GM23338 (cell line): ENCODE data around the gene ST8SIA4. TPM values are rescaled to one million over a fixed set of nuclear protein-coding genes. Genes with fewer than 3 reads are reported as not detected.
A peak's percentile ranks its signal among the peaks of the same experiment; 100 is the strongest.

ENCODE experiments used
- ATAC-seq: fragments of 200-7000 bp; cut with Tn5 transposase; 3 replicates; pipeline ENCODE4 v1.9.1; 2020
- DNase-seq: peaks from one replicate; pipeline ENCODE4 v3.0.0-alpha.2; 2015; ENCODE audit warnings: low spot score
- H2AFZ ChIP-seq: fragments of 200-600 bp; sonication (generic); 2 replicates; pipeline ENCODE4 v1.8.0; 2016; ENCODE audit warnings: antibody characterized with exemption, mild to moderate bottlenecking, moderate library complexity
- H3F3A ChIP-seq: fragments of 200-600 bp; sonication (generic); replicated peaks from 2 replicates; pipeline ENCODE4 v1.8.0; 2017; ENCODE audit warnings: antibody characterized with exemption, mixed run types, low read depth
- H3K27ac ChIP-seq: fragments of 200-600 bp; sonication (generic); 2 replicates; pipeline ENCODE4 v1.6.1; 2016; ENCODE audit warnings: low read depth
- H3K27me3 ChIP-seq: fragments of 200-600 bp; sonication (generic); 2 replicates; pipeline ENCODE4 v1.8.0; 2016; ENCODE audit warnings: mild to moderate bottlenecking, mixed run types, moderate library complexity; ENCODE audit not compliant: insufficient read depth
- H3K36me3 ChIP-seq: fragments of 200-600 bp; sonication (generic); 2 replicates; pipeline ENCODE4 v1.8.0; 2016; ENCODE audit warnings: mild to moderate bottlenecking; ENCODE audit not compliant: insufficient read depth
- H3K4me1 ChIP-seq: fragments of 200-600 bp; sonication (generic); 2 replicates; pipeline ENCODE4 v1.8.0; 2016; ENCODE audit warnings: mild to moderate bottlenecking, moderate library complexity; ENCODE audit not compliant: insufficient read depth
- H3K4me2 ChIP-seq: fragments of 200-600 bp; sonication (generic); 2 replicates; pipeline ENCODE4 v1.7.1; 2017; ENCODE audit warnings: mixed run types
- H3K4me3 ChIP-seq: fragments of 200-600 bp; sonication (generic); 2 replicates; pipeline ENCODE4 v1.6.1; 2016; ENCODE audit warnings: mixed run types
- H3K79me2 ChIP-seq: fragments of 200-600 bp; sonication (generic); replicated peaks from 2 replicates; pipeline ENCODE4 v1.8.0; 2017; ENCODE audit warnings: mild to moderate bottlenecking; ENCODE audit not compliant: insufficient read depth
- H3K9me2 ChIP-seq: fragments of 200-600 bp; sonication (generic); 2 replicates; pipeline ENCODE4 v1.8.0; 2017; ENCODE audit not compliant: insufficient read depth
- H4K20me1 ChIP-seq: fragments of 200-600 bp; sonication (generic); replicated peaks from 2 replicates; pipeline ENCODE4 v1.8.0; 2017; ENCODE audit warnings: mild to moderate bottlenecking; ENCODE audit not compliant: insufficient read depth
- H3K27ac Mint-ChIP-seq: 2 replicates; pipeline ENCODE4 v1.8.0; 2020; ENCODE audit warnings: inconsistent platforms, mild to moderate bottlenecking, moderate library complexity, mixed read lengths
- H3K27me3 Mint-ChIP-seq: 3 replicates; pipeline ENCODE4 v1.8.0; 2022; ENCODE audit warnings: low read depth, mild to moderate bottlenecking, moderate library complexity, mixed read lengths, inconsistent platforms; ENCODE audit not compliant: insufficient read depth, poor library complexity
- H3K36me3 Mint-ChIP-seq: 3 replicates; pipeline ENCODE4 v1.8.0; 2021; ENCODE audit warnings: low read depth, mild to moderate bottlenecking, inconsistent platforms, moderate library complexity, mixed read lengths
- H3K4me1 Mint-ChIP-seq: 3 replicates; pipeline ENCODE4 v1.8.0; 2020; ENCODE audit warnings: mild to moderate bottlenecking, inconsistent platforms, mixed read lengths
- H3K4me3 Mint-ChIP-seq: 3 replicates; pipeline ENCODE4 v1.8.0; 2021; ENCODE audit warnings: moderate library complexity, mild to moderate bottlenecking, inconsistent platforms, mixed read lengths
- H3K9me3 Mint-ChIP-seq: 3 replicates; pipeline ENCODE4 v1.8.0; 2020; ENCODE audit warnings: moderate library complexity, mild to moderate bottlenecking, inconsistent platforms, mixed read lengths
- CREB1 ChIP-seq: fragments of 250-450 bp; sonication (Bioruptor Pico); IDR thresholded peaks from 2 replicates; pipeline ENCODE4 v1.5.0; 2020; ENCODE audit warnings: low read depth, mild to moderate bottlenecking, moderate library complexity
- ETS1 ChIP-seq: IDR thresholded peaks from 2 replicates; pipeline ENCODE4 v1.6.1; 2016; ENCODE audit warnings: antibody characterized with exemption
- EZH2 ChIP-seq: fragments of 200-600 bp; sonication (generic); IDR thresholded peaks from one replicate; pipeline ENCODE4 v1.8.0; 2017; ENCODE audit warnings: antibody characterized with exemption, mild to moderate bottlenecking, low read depth; ENCODE audit not compliant: unreplicated experiment
- NANOG ChIP-seq: IDR thresholded peaks from 2 replicates; pipeline ENCODE4 v1.6.1; 2016; ENCODE audit warnings: antibody characterized with exemption, borderline replicate concordance
- STAT1 ChIP-seq: IDR thresholded peaks from one replicate; pipeline ENCODE4 v1.6.1; 2016; ENCODE audit warnings: antibody characterized with exemption; ENCODE audit not compliant: unreplicated experiment
- ZNF114 ChIP-seq: fragments of 250-450 bp; sonication (Bioruptor Pico); IDR thresholded peaks from 2 replicates; pipeline ENCODE4 v1.5.0; 2020; ENCODE audit warnings: mild to moderate bottlenecking, moderate library complexity
- polyA plus RNA-seq: library from polyadenylated mRNA; unstranded; fragments of >200 nt; fragmentation: Nextera tagmentation; extraction: Ambion mirVana; gene quantifications from 2 replicates; pipeline ENCODE4 v1.2.1, GENCODE V29; 2016
- total RNA-seq: library from RNA; depleted of rRNA; stranded (reverse); fragments of >200 nt; shearing (Covaris generic); gene quantifications from 2 replicates; pipeline ENCODE4 v1.2.3, GENCODE V29; 2014
- TF ChIP-seq, protein P1 (sequence below): fragments of 250-450 bp; sonication (Bioruptor Pico); IDR thresholded peaks from 2 replicates; pipeline ENCODE4 v1.5.0; 2020; ENCODE audit warnings: mild to moderate bottlenecking, moderate library complexity

ST8SIA4 gene
- total and polyA plus RNA-seq, 2 experiments from 2014 or later: 0.11 to 0.28 TPM

- TF ChIP-seq, protein P1, sequence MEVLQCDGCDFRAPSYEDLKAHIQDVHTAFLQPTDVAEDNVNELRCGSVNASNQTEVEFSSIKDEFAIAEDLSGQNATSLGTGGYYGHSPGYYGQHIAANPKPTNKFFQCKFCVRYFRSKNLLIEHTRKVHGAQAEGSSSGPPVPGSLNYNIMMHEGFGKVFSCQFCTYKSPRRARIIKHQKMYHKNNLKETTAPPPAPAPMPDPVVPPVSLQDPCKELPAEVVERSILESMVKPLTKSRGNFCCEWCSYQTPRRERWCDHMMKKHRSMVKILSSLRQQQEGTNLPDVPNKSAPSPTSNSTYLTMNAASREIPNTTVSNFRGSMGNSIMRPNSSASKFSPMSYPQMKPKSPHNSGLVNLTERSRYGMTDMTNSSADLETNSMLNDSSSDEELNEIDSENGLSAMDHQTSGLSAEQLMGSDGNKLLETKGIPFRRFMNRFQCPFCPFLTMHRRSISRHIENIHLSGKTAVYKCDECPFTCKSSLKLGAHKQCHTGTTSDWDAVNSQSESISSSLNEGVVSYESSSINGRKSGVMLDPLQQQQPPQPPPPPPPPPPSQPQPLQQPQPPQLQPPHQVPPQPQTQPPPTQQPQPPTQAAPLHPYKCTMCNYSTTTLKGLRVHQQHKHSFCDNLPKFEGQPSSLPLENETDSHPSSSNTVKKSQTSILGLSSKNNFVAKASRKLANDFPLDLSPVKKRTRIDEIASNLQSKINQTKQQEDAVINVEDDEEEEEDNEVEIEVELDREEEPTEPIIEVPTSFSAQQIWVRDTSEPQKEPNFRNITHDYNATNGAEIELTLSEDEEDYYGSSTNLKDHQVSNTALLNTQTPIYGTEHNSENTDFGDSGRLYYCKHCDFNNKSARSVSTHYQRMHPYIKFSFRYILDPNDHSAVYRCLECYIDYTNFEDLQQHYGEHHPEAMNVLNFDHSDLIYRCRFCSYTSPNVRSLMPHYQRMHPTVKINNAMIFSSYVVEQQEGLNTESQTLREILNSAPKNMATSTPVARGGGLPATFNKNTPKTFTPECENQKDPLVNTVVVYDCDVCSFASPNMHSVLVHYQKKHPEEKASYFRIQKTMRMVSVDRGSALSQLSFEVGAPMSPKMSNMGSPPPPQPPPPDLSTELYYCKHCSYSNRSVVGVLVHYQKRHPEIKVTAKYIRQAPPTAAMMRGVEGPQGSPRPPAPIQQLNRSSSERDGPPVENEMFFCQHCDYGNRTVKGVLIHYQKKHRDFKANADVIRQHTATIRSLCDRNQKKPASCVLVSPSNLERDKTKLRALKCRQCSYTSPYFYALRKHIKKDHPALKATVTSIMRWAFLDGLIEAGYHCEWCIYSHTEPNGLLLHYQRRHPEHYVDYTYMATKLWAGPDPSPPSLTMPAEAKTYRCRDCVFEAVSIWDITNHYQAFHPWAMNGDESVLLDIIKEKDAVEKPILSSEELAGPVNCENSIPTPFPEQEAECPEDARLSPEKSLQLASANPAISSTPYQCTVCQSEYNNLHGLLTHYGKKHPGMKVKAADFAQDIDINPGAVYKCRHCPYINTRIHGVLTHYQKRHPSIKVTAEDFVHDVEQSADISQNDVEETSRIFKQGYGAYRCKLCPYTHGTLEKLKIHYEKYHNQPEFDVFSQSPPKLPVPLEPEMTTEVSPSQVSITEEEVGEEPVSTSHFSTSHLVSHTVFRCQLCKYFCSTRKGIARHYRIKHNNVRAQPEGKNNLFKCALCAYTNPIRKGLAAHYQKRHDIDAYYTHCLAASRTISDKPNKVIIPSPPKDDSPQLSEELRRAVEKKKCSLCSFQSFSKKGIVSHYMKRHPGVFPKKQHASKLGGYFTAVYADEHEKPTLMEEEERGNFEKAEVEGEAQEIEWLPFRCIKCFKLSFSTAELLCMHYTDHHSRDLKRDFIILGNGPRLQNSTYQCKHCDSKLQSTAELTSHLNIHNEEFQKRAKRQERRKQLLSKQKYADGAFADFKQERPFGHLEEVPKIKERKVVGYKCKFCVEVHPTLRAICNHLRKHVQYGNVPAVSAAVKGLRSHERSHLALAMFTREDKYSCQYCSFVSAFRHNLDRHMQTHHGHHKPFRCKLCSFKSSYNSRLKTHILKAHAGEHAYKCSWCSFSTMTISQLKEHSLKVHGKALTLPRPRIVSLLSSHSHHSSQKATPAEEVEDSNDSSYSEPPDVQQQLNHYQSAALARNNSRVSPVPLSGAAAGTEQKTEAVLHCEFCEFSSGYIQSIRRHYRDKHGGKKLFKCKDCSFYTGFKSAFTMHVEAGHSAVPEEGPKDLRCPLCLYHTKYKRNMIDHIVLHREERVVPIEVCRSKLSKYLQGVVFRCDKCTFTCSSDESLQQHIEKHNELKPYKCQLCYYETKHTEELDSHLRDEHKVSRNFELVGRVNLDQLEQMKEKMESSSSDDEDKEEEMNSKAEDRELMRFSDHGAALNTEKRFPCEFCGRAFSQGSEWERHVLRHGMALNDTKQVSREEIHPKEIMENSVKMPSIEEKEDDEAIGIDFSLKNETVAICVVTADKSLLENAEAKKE (CRISPR knock-in tag): no peak
- TF ChIP-seq ZNF114 (CRISPR knock-in tag): no peak
- no peak for TF ChIP-seq STAT1
- no peak for TF ChIP-seq ETS1
Measured at GRCh38 chr5:100834519-100834918, 68.6 kb downstream of the ST8SIA4 start (continued).

GRCh38 chr5:100832252-100833230 is 70.5 kb downstream of the ST8SIA4 start:
- Mint-ChIP-seq H3K4me3 (no peak overlapping the region), H3K36me3 (no peaks in the 10 kb centered on the region), H3K4me1 (peaks cover 18% of the 10 kb centered on the region; the same call in 2 of the 3 replicates), H3K27ac (no peak overlapping the region; the same call in 1 of the 2 replicates), H3K9me3 (no peaks in the 10 kb centered on the region), H3K27me3 (no peaks in the 10 kb centered on the region)
- Histone ChIP-seq H3K79me2 (no peaks in the 10 kb centered on the region), H3F3A (no peaks in the 10 kb centered on the region), H4K20me1 (no peaks in the 10 kb centered on the region), H3K36me3 (no peaks in the 10 kb centered on the region), H3K27ac (no peak overlapping the region), H3K4me3 (no peak overlapping the region), H2AFZ (peak overlapping the region; percentile 35; the same call in 1 of the 2 replicates), H3K27me3 (no peaks in the 10 kb centered on the region), H3K4me1 (peaks cover 4% of the 10 kb centered on the region), H3K9me2 (no peaks in the 10 kb centered on the region), H3K4me2 (no peak overlapping the region)
- ATAC-seq (no peak), DNase-seq (no peak)
- TF ChIP-seq EZH2 (no peak), NANOG (no peak), CREB1 (CRISPR knock-in tag) (no peak), ZNF114 (CRISPR knock-in tag) (no peak)
